Measurements from ENCODE around the gene BMP2K. TPM values are rescaled to one million over a fixed set of nuclear protein-coding genes. Genes with fewer than 3 reads are reported as not detected.
"Not testable (repeated sequence)": the region's sequence is repeated elsewhere in the genome, so short reads cannot be mapped to it uniquely, and the experiment has no call there.

The BMP2K gene
- total RNA-seq, 1 experiment from 2014 or later: 22.9 TPM

DNA sequence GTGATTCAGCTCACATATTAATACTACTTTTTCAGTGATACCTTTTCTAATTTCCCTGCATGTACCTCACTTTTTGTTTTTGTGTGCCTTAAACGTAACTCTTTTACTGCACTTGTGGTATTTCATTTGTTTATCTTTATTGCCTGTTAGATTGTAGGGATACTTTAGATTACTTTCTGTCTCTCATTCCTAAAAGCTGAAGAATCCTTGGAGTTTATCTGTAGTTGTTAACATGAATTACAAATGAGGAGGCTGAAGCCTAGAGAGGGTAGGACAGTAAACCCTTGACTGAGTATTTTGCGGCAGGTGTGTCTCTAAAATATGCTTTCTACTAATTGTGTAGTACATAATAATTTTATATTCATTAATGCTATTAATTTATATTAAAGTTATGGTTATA, 34.9 kb downstream of the BMP2K start:
- in situ Hi-C loops (cut with HindIII; ENCODE audit: low pct_unique_long_range_greater_than_20kb, low sequenced_read_pairs): no loop called here
- no peak for DNase-seq (ENCODE audit: low read depth, low spot score)

DNA sequence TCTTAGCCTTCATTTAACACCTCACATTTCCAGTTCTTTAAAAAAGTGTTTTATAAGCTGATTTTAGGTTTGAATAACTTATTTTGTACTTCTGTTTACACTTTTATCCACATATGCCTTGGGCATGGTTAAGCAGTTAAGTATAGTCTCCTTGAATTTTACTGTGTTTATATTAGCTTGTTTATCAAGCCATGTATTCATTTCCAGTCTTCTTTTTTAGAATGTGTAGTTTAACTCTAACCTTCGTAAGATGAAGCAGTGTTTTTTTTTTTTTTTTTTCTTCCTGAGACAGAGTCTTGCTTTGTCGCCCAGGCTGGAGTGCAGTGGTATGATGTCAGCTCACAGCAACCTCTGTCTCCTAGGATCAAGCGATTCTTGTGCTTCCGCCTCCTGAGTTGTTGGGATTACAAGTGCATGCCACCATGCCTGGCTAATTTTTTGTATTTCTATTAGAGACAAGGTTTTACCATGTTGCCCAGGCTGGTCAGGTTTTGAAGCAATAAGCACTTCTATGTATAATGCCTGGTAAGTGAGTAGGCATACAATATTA, 42.5 kb downstream of the BMP2K start:
- in situ Hi-C loops (cut with HindIII; ENCODE audit: low pct_unique_long_range_greater_than_20kb, low sequenced_read_pairs): no loop called here
- DNase-seq (ENCODE audit: low read depth, low spot score): no peak

DNA sequence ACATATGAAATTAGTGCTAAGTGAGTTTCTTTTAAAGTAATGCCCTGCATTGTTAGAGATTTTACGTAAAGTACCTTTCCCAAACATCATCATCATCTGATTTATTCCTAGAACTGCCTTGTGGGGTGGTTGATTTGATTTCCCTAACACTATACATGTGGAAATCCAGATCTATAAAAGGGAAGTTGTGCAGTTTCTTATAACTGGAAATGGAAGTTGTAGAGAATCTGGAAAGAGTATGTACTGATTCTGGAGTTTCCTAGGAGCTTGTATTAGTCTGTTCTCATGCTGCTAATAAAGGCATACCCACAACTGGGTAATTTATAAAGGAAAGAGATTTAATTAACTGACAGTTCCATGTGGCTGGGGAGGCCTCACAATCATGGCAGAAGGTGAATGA, 47.9 kb downstream of the BMP2K start:
- no peak for DNase-seq (ENCODE audit: low read depth, low spot score)

DNA sequence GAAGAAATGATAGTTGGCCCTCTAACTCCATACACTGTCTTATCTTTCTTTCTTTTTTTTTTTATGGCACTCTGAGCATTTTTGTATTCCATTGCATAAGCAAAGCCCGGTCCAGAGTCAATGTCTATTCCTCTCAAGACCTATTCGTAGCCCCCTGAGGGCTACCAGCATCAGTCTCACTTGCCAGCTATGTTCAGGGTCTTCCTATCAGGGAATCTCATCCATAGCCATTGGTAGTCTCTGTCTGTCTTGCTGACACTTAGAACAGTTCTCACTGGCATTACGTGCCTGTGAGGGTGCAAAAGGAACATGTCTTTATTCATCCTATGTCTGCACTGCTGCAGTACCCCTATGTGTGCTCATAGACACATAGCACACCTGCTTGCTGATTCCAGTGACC, 51.0 kb downstream of the BMP2K start:
- DNase-seq (ENCODE audit: low read depth, low spot score): no peak
- in situ Hi-C loops (cut with HindIII; ENCODE audit: low pct_unique_long_range_greater_than_20kb, low sequenced_read_pairs): no loop called here

More for the DNA sequence above, 47.9 kb downstream of the BMP2K start:
- in situ Hi-C loops (cut with HindIII; ENCODE audit: low pct_unique_long_range_greater_than_20kb, low sequenced_read_pairs): no loop called here

DNA sequence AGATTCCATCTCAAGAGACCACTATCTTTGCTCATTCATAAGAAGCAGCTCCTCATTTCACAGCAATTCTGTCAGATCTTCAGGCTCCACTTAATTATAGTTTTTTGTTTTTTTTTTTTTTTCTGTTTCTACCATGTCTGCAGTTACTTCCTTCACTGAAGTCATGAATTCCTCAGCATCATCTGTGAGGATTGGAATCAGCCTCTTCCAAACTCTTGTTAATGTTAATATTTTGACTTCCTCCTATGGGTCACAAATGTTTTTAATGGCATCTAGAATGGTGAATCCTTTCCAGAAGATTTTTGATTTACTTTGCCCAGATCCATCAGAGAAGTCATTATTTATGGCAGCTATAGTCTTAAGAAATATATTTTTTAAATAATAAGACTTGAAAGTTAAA, 53.1 kb downstream of the BMP2K start:
- in situ Hi-C loops (cut with HindIII; ENCODE audit: low pct_unique_long_range_greater_than_20kb, low sequenced_read_pairs): no loop called here
- no peak for DNase-seq (ENCODE audit: low read depth, low spot score)

DNA sequence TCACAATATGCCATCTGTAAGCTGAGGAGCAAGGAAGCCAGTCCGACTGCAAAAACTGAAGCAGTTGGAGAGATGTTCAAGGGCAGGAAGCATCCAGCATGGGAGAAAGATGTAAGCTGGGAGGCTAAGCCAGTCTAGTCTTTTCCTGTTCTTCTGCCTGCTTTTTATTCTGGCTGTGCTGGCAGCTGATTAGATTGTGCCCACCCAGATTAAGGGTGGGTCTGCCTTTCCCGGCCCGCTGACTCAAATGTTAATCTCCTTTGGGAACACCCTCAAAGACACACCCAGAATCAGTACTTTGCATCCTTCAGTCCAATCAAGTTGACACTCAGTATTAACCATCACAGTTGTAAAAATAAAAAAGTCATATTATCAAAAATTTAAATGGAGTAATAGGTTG, 63.5 kb downstream of the BMP2K start:
- DNase-seq (ENCODE audit: low read depth, low spot score); in situ Hi-C loops (cut with HindIII; ENCODE audit: low pct_unique_long_range_greater_than_20kb, low sequenced_read_pairs): not testable (repeated sequence)

DNA sequence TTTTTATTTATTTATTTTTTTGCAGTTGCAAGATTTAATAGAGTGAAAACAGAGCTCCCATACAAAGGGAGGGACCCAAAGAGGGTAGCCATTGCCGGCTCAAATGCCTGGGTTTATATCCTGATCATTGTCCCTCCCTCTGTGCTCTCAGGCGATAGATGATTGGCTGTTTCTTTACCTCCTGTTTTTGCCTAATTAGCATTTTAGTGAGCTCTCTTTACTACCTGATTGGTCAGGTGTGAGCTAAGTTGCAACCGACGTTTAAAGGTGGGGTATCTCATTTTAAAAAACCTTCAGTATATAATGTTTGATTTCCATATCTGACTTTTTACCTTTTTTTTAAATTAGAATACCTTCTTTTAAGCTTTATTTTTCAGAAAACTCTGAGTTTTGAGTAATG, 64.1 kb downstream of the BMP2K start:
- DNase-seq (ENCODE audit: low read depth, low spot score); in situ Hi-C loops (cut with HindIII; ENCODE audit: low pct_unique_long_range_greater_than_20kb, low sequenced_read_pairs): not testable (repeated sequence)

DNA sequence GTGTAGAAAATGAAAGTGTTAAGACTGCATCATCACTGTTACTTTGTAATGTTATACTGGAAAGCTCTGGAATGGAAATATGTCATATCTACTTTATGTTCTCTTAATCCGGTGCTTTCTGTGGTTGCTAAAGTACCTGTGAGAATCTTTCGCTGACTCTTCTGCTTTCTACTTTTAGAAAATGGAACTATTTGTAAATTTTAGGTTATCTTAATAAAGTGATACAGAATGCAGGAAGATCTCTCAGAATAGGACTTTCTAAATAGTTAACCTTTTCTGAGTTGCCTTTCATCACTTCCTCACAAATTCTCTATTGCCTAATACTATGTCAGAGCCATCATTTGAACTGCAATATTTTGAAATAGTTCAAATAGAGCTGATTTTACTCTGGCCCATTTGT, 69.3 kb downstream of the BMP2K start:
- in situ Hi-C loops (cut with HindIII; ENCODE audit: low pct_unique_long_range_greater_than_20kb, low sequenced_read_pairs): no loop called here
- DNase-seq (ENCODE audit: low read depth, low spot score): no peak

DNA sequence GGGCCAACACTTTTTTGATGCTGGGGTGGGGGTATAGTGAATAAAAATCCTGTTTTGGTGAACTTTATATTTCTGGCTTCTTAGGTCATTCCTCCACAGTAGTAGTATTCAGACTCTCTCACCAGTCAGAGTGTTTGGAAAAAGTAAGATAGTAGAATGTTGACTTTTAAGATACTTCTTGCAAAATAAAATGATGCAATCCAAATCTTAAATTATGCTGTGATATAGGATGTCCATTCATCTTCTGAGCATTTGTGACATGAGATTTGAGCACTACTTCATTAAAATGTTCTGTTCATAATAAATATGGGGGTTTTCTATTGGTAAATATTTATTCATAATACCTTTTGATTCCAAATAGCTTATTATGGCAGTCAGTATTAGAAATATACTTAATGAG, 70.1 kb downstream of the BMP2K start:
- in situ Hi-C loops (cut with HindIII; ENCODE audit: low pct_unique_long_range_greater_than_20kb, low sequenced_read_pairs): no loop called here
- no peak for DNase-seq (ENCODE audit: low read depth, low spot score)

DNA sequence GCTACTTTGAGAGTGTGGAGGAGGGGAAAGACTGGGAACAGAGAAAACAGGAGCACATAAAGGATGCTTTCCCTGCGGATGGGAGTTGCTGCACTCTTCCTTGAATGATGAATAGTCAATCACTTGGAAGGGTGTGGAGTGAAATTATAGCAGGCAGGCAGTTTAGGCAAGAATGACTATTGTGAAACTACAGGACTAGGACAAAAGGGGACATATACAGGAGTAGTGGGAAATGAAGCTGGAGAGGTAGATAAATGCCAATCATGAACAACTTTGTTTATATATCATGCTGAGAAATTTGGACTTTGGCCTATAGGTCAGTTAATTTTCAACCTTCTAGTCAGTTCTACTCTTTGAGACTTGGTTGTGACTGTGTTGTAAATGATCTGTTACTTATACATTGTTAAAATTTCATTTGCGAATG, 86.2 kb downstream of the BMP2K start:
- in situ Hi-C loops (cut with HindIII; ENCODE audit: low pct_unique_long_range_greater_than_20kb, low sequenced_read_pairs): loop anchor here (25.0 kb wide), 1 partner anchor 250 kb away; no protein-coding TSS in a partner anchor

DNA sequence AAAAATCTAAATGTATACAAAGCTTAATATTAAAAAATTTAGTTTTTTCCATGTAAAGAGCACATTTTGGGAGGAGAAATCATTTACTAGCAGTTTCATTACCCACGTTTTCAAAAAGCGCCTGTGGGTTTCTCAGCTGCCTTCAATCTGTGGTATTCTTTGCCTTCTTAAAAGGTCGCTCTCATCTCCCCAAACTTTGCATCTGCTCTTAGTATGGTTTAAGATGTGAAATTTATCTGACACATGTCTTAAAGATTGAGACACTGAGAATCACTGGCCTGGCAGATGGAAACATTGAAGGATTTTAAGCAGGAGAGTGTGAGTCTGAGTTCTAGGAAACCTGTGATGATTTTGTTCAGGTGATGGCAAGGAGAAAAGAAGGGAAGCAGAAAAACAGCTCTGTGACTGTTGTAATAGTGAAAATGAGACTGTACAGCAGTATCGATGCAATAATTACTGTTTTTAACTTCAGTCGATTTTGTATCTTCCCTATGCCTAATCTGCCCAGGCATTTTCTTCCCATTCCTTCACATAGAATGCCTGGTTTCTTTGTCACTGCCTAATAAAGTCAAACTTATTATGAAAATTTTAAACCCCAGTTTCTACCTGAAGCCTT, 87.2 kb downstream of the BMP2K start:
- no peak for DNase-seq (ENCODE audit: low read depth, low spot score)
- in situ Hi-C loops (cut with HindIII; ENCODE audit: low pct_unique_long_range_greater_than_20kb, low sequenced_read_pairs): loop anchor here (25.0 kb wide), 1 partner anchor 251 kb away; no protein-coding TSS in a partner anchor

More for the DNA sequence above, 86.2 kb downstream of the BMP2K start:
- DNase-seq (ENCODE audit: low read depth, low spot score): no peak

DNA sequence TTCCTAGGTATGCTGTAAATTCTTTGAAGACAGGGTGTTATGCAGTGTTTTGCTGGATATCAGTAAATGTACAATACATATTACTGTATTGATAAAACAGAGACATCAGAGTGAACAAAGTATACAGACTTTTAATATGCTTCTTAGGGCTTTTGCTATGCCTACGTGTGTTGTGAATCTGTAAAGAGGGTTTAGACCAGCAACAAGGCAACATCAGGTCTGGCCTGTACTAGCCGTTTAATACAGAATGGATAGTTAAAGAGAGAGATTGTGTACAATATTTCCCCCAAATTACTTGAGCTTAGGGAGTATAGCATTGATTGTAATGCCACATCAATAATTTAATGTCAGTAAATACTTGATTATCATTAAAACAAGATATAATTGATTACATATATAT, 87.8 kb downstream of the BMP2K start:
- no peak for DNase-seq (ENCODE audit: low read depth, low spot score)
- in situ Hi-C loops (cut with HindIII; ENCODE audit: low pct_unique_long_range_greater_than_20kb, low sequenced_read_pairs): loop anchor here (25.0 kb wide), 1 partner anchor 252 kb away; no protein-coding TSS in a partner anchor

DNA sequence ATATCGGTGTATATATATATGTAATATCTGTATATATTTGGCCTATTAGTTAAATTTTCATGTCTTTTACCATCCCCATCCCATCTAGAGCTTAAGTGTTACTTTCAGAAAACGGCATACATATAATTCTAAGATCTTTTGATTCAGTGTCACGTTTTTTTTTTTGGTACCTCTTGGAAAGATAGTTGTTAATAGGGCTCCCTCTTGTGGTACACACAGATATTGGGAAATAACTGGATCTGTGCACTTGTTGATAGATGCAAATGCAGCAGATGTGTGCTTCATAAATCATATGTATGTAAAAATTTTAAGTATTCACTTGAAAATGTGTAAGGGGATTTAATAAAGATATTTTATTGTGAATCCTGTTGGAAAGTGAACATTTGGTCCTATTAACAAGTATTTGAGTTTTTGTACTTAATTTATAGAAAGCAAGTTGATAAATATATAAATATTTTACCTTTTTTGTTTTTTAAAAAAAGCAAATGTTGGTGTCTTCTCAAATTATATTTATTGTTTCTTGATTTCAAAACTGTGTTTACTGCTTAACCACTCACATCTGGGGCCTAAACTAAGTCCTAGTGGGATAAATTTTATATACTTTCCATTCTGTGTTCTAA, 88.4 kb downstream of the BMP2K start:
- in situ Hi-C loops (cut with HindIII; ENCODE audit: low pct_unique_long_range_greater_than_20kb, low sequenced_read_pairs): loop anchor here (25.0 kb wide), 1 partner anchor 252 kb away; no protein-coding TSS in a partner anchor
- peak; percentile 76 for DNase-seq (ENCODE audit: low read depth, low spot score)

DNA sequence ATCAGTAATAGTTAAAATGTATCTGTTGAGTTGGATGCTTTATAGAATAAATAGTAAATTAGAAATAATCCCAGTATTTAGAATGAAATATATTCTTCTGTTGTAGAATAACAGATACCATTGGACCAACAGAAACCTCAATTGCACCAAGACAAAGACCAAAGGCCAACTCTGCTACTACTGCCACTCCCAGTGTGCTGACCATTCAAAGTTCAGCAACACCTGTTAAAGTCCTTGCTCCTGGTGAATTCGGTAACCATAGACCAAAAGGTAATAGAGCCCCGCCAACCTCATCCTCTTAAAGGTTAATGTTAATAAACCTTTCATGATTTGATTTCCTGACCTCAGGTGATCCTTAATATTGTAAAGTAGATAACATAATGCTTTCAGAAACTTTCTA, 89.3 kb downstream of the BMP2K start:
- in situ Hi-C loops (cut with HindIII; ENCODE audit: low pct_unique_long_range_greater_than_20kb, low sequenced_read_pairs): loop anchor here (25.0 kb wide), 1 partner anchor 253 kb away; no protein-coding TSS in a partner anchor

DNA sequence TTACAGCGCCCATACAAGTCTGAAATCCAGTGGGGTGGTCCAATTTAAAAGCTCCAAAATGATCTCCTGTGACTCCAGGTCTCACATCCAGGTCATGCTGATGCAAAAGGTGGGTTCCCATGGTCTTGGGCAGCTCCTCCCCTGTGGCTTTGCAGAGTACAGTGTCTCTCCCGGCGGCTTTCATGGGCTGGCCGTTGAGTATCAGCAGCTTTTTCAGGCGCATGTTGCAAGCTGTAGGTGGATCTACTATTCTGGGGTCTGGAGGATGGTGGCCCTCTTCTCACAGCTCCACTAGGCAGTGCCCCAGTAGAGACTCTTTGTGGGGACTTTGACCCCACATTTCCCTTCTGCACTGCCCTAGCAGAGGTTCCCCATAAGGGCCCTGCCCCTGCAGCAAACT, 92.6 kb downstream of the BMP2K start:
- not testable (repeated sequence) for DNase-seq (ENCODE audit: low read depth, low spot score)
- in situ Hi-C loops (cut with HindIII; ENCODE audit: low pct_unique_long_range_greater_than_20kb, low sequenced_read_pairs): loop anchor here (25.0 kb wide), 1 partner anchor 256 kb away; no protein-coding TSS in a partner anchor

More for the DNA sequence above, 89.3 kb downstream of the BMP2K start:
- no peak for DNase-seq (ENCODE audit: low read depth, low spot score)

DNA sequence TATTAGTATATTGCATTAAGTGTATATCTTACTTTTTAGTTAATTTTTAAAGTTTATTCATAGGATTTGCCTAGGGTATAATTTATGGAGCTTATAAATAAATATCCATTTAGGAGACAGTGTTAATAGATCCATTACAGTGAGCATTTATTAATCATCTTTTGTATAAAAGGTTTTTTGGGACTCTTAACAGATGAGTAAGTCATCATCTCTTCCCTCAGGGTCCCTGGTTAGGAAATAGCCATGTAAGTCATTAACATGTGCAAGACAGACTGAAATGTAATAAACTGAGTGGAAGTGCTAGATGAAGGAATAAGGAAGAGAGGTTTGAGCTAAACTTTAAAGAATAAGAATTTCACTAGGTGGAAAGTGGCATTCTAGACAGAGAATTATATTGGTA, 93.9 kb downstream of the BMP2K start:
- in situ Hi-C loops (cut with HindIII; ENCODE audit: low pct_unique_long_range_greater_than_20kb, low sequenced_read_pairs): loop anchor here (25.0 kb wide), 1 partner anchor 258 kb away; no protein-coding TSS in a partner anchor
- DNase-seq (ENCODE audit: low read depth, low spot score): no peak

DNA sequence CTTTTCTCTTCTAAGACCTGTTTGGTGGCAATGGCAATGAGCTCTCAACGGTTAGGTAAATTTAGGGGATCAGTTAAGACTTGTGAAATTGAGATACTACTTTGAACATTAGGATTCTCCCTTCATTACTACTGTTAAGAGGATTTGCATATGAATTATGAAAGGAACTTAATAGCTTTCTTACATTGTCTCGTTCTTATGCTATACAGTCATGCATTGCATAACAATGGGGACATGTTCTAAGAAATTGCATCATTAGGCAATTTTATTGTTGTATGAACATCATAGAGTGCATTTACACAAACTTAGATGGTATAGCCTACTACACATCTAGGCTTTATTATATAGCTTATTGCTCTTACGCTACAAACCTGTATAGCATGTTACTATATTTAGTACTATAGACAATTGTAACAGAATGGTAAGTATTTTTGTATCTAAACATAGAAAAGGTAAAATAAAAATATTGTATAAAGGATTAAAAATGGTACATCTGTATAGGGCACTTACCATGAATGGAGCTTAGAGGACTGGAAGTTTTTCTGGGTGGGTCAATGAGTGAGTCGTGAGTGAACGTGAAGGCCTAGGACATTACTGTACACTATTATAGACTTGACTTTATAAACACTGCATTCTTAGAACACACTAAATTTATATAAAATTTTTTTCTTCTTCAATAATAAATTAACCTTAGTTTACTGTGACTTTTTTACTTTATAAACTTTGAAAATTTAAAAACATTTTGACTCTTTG, 100.6 kb downstream of the BMP2K start:
- in situ Hi-C loops (cut with HindIII; ENCODE audit: low pct_unique_long_range_greater_than_20kb, low sequenced_read_pairs): no loop called here
- DNase-seq (ENCODE audit: low read depth, low spot score): no peak

DNA sequence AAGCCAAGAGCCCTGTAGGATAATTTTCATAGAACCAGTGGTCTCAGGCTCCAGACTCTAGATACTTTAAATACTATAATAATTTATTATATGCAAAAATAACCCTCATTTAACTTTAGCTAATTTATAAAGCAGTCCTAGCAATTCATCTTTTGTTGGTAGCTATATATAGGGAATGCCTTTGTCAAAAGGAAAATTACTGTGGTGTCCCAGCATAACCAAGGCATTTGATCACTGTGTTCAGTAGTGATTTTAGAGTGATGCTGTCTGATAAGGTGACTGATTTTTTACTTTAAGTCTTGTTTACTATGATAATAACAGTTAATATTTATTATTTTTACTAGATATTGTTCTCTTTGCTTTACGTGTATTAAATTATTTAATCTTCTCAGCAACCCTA, 101.9 kb downstream of the BMP2K start:
- no peak for DNase-seq (ENCODE audit: low read depth, low spot score)
- in situ Hi-C loops (cut with HindIII; ENCODE audit: low pct_unique_long_range_greater_than_20kb, low sequenced_read_pairs): no loop called here

Data from SK-MEL-5 (cell line).